Measurements from ENCODE around the gene TRAK2.

Gene TRAK2

GRCh38 chr2:201344663-201345366 lies 106.4 kb downstream of the TRAK2 start:
- DNase-seq (ENCODE audit: extremely low read depth, low read depth), result no peak
- TF ChIP-seq CTCF (IDR thresholded peaks at IDR 0.05; ENCODE audit: low read depth, low read length, missing control alignments), result peak; percentile 3
- no peak overlapping the region for H3K4me3 ChIP-seq (replicated peaks; ENCODE audit: low read depth, low read length)

- no peak for DNase-seq (ENCODE audit: extremely low read depth, low read depth)
- no peak overlapping the region for H3K4me3 ChIP-seq (replicated peaks; ENCODE audit: low read depth, low read length)
- TF ChIP-seq CTCF (IDR thresholded peaks at IDR 0.05; ENCODE audit: low read depth, low read length, missing control alignments), result no peak
Observed at GRCh38 chr2:201343559-201343958, 107.7 kb downstream of the TRAK2 start.

GRCh38 chr2:201342923-201343322 lies 108.3 kb downstream of the TRAK2 start:
- TF ChIP-seq CTCF (IDR thresholded peaks at IDR 0.05; ENCODE audit: low read depth, low read length, missing control alignments), result no peak
- no peak overlapping the region for H3K4me3 ChIP-seq (replicated peaks; ENCODE audit: low read depth, low read length)
- DNase-seq (ENCODE audit: extremely low read depth, low read depth), result no peak

- no peak for DNase-seq (ENCODE audit: extremely low read depth, low read depth)
- no peak overlapping the region for H3K4me3 ChIP-seq (replicated peaks; ENCODE audit: low read depth, low read length)
- TF ChIP-seq CTCF (IDR thresholded peaks at IDR 0.05; ENCODE audit: low read depth, low read length, missing control alignments), result no peak
Observed at GRCh38 chr2:201329409-201329808, 121.8 kb downstream of the TRAK2 start.

- TF ChIP-seq CTCF (IDR thresholded peaks at IDR 0.05; ENCODE audit: low read depth, low read length, missing control alignments), result no peak
- DNase-seq (ENCODE audit: extremely low read depth, low read depth), result no peak
- H3K4me3 ChIP-seq (replicated peaks; ENCODE audit: low read depth, low read length), result no peak overlapping the region
Observed at GRCh38 chr2:201327678-201328077, 123.6 kb downstream of the TRAK2 start.

Data from HFF-Myc (cell line).